ENCODE measurements around the gene SDF2L1.

GRCh38 chr22:21685164-21685513, 43.0 kb downstream of the SDF2L1 start:
- TF ChIP-seq POLR2A (IDR thresholded peaks at IDR 0.05) (no peak), CTCF (IDR thresholded peaks at IDR 0.05) (no peak)
